H1 (cell line): ENCODE results near the gene CRTC3. TPM values are rescaled to one million over a fixed set of nuclear protein-coding genes. Genes with fewer than 3 reads are reported as not detected.

Experiments
- CTCF ChIA-PET: fragments of 300-600 bp; sonication (Branson Sonifier 250); formaldehyde crosslinking; loops from one replicate; lab custom pipeline; 2021; ENCODE audit not compliant: partially characterized antibody; lab: Charles Lee
- POLR2A ChIA-PET: fragments of 300-600 bp; sonication (Branson Sonifier 250); formaldehyde crosslinking; loops from one replicate; lab custom pipeline; 2021; ENCODE audit warnings: inconsistent platforms; ENCODE audit not compliant: partially characterized antibody; lab: Charles Lee
- DNase-seq, 2 experiments: peaks; one replicate each; pipeline versions ENCODE4 v3.0.0 to v3.0.0-alpha.2; 2010 to 2022; ENCODE audit warnings: low spot score in 2 of 2, low read depth in 1 of 2, mixed read lengths in 1 of 2
- FAIRE-seq: peaks from 2 replicates; lab custom pipeline; 2011; peaks lifted over from hg19 to GRCh38; lab: Jason Lieb, UNC
- H2AFZ ChIP-seq: 2 replicates; pipeline ENCODE4 v1.8.1; 2012; ENCODE audit warnings: low read length, inconsistent platforms
- H2AK5ac ChIP-seq: 2 replicates; pipeline ENCODE4 v1.6.1; 2013; ENCODE audit warnings: low read depth, low read length
- H2BK120ac ChIP-seq: replicated peaks from 2 replicates; pipeline ENCODE3; 2013; ENCODE audit warnings: low read depth, low read length, inconsistent platforms
- H2BK12ac ChIP-seq: 2 replicates; pipeline ENCODE4 v1.6.1; 2013; ENCODE audit warnings: low read depth, low read length
- H2BK15ac ChIP-seq: 2 replicates; pipeline ENCODE4 v1.6.1; 2013; ENCODE audit warnings: low read length
- H2BK20ac ChIP-seq: 2 replicates; pipeline ENCODE4 v1.6.1; 2013; ENCODE audit warnings: low read length
- H2BK5ac ChIP-seq: 2 replicates; pipeline ENCODE4 v1.6.1; 2013; ENCODE audit warnings: low read depth, low read length
- H3K14ac ChIP-seq: 2 replicates; pipeline ENCODE4 v1.6.1; 2013; ENCODE audit warnings: inconsistent platforms; ENCODE audit not compliant: insufficient read length
- H3K18ac ChIP-seq: 2 replicates; pipeline ENCODE4 v1.6.1; 2013; ENCODE audit warnings: low read length; ENCODE audit errors: extremely low read depth
- H3K23ac ChIP-seq: 2 replicates; pipeline ENCODE4 v1.6.1; 2013; ENCODE audit warnings: inconsistent platforms; ENCODE audit not compliant: insufficient read length
- H3K23me2 ChIP-seq: 2 replicates; pipeline ENCODE4 v1.6.1; 2013; ENCODE audit warnings: low read depth, low read length
- H3K27ac ChIP-seq: 2 replicates; pipeline ENCODE4 v1.6.1; 2011; ENCODE audit warnings: low read depth, low read length, inconsistent platforms
- H3K27me3 ChIP-seq, 4 experiments: replicated peaks in 1 of 4; 1 replicate in 1 of 4; 2 replicates in 3 of 4; pipeline versions ENCODE4 v1.6.1 to v1.8.1; 2011 to 2013; ENCODE audit warnings: low read length in 3 of 4, mild to moderate bottlenecking in 3 of 4, inconsistent platforms in 2 of 4, mixed read lengths in 2 of 4, moderate library complexity in 1 of 4; ENCODE audit not compliant: control insufficient read depth in 3 of 4, insufficient read depth in 3 of 4; ENCODE audit errors: extremely low read depth in 1 of 4
- H3K36me3 ChIP-seq, 4 experiments: 2 replicates each; pipeline versions ENCODE4 v1.6.1 to v1.8.1; 2011 to 2013; ENCODE audit warnings: mild to moderate bottlenecking in 4 of 4, low read length in 3 of 4, moderate library complexity in 2 of 4, control low read depth in 1 of 4, inconsistent platforms in 1 of 4; ENCODE audit not compliant: insufficient read depth in 4 of 4, control insufficient read depth in 2 of 4
- H3K4ac ChIP-seq: replicated peaks from 2 replicates; pipeline ENCODE3; 2013; ENCODE audit warnings: low read length, low read depth, mixed read lengths, inconsistent platforms; ENCODE audit not compliant: insufficient read length
- H3K4me1 ChIP-seq, 4 experiments: replicated peaks in 1 of 4; 1 replicate in 1 of 4; 2 replicates in 3 of 4; pipeline versions ENCODE4 v1.6.1 to v1.8.1; 2011 to 2013; ENCODE audit warnings: low read length in 3 of 4, inconsistent platforms in 2 of 4, mixed read lengths in 1 of 4; ENCODE audit not compliant: insufficient read depth in 4 of 4, control insufficient read depth in 3 of 4
- H3K4me2 ChIP-seq, 2 experiments: 2 replicates each; pipeline versions ENCODE4 v1.6.1 to v1.8.1; 2011 to 2013; ENCODE audit warnings: low read depth in 2 of 2, low read length in 2 of 2, control low read depth in 1 of 2, inconsistent platforms in 1 of 2, mild to moderate bottlenecking in 1 of 2; ENCODE audit not compliant: insufficient read depth in 1 of 2
- H3K4me3 ChIP-seq, 4 experiments: fragments of 200-600, 300-600 bp in 1 of 4; sonication (generic), shearing (Covaris generic), sonication (Bioruptor Twin) in 1 of 4; 2 replicates each; pipeline versions ENCODE4 v1.5.1 to v1.8.1; 2011 to 2016; ENCODE audit warnings: low read length in 4 of 4, low read depth in 3 of 4, control low read depth in 2 of 4, inconsistent platforms in 2 of 4, mild to moderate bottlenecking in 2 of 4, mixed read lengths in 1 of 4, moderate library complexity in 1 of 4; ENCODE audit not compliant: insufficient read depth in 2 of 4; ENCODE audit errors: extremely low read depth in 1 of 4
- H3K56ac ChIP-seq: replicated peaks from 2 replicates; pipeline ENCODE3; 2013; ENCODE audit warnings: low read depth, mild to moderate bottlenecking, mixed read lengths, low read length, inconsistent platforms; ENCODE audit not compliant: insufficient read length
- H3K79me1 ChIP-seq: 2 replicates; pipeline ENCODE4 v1.6.1; 2013; ENCODE audit warnings: low read depth, low read length, control low read depth
- H3K79me2 ChIP-seq, 2 experiments: 2 replicates each; pipeline versions ENCODE4 v1.6.1 to v1.8.1; 2012 to 2013; ENCODE audit warnings: low read length in 2 of 2, mild to moderate bottlenecking in 2 of 2, inconsistent platforms in 1 of 2; ENCODE audit not compliant: insufficient read depth in 2 of 2, control insufficient read depth in 1 of 2
- H3K9ac ChIP-seq, 4 experiments: replicated peaks in 1 of 4; 1 replicate in 1 of 4; 2 replicates in 3 of 4; pipeline versions ENCODE4 v1.6.1 to v1.8.1; 2011 to 2013; ENCODE audit warnings: low read depth in 3 of 4, low read length in 3 of 4, control low read depth in 2 of 4, mild to moderate bottlenecking in 2 of 4, moderate library complexity in 2 of 4, inconsistent platforms in 1 of 4; ENCODE audit errors: extremely low read depth in 1 of 4
- H3K9me3 ChIP-seq, 2 experiments: 2 replicates each; pipeline versions ENCODE4 v1.6.1 to v1.8.1; 2012 to 2013; ENCODE audit warnings: mild to moderate bottlenecking in 2 of 2, moderate library complexity in 2 of 2, control low read depth in 1 of 2, inconsistent platforms in 1 of 2, low read depth in 1 of 2, low read length in 1 of 2, mixed read lengths in 1 of 2; ENCODE audit not compliant: insufficient read depth in 2 of 2
- H4K20me1 ChIP-seq, 2 experiments: replicated peaks in 1 of 2; 2 replicates each; pipeline versions ENCODE3 to v1.8.1; 2011 to 2013; ENCODE audit warnings: inconsistent platforms in 2 of 2, low read length in 2 of 2, mild to moderate bottlenecking in 1 of 2; ENCODE audit not compliant: insufficient read depth in 2 of 2, control insufficient read depth in 1 of 2
- H4K5ac ChIP-seq: 2 replicates; pipeline ENCODE4 v1.6.1; 2013; ENCODE audit warnings: low read length, low read depth, mixed read lengths, inconsistent platforms; ENCODE audit not compliant: insufficient read length
- H4K8ac ChIP-seq: 2 replicates; pipeline ENCODE4 v1.8.0; 2013; ENCODE audit warnings: mild to moderate bottlenecking, moderate library complexity, low read length, inconsistent platforms; ENCODE audit not compliant: insufficient read depth; ENCODE audit errors: extremely low read depth
- H4K91ac ChIP-seq: replicated peaks from 2 replicates; pipeline ENCODE3; 2013; ENCODE audit warnings: low read length, mixed read lengths, inconsistent platforms; ENCODE audit not compliant: insufficient read length
- BACH1 ChIP-seq: IDR thresholded peaks from 2 replicates; pipeline ENCODE4 v1.6.1; 2012; ENCODE audit warnings: low read length, improper control_type of control experiment
- CBX5 ChIP-seq: fragments of 300-800, 300-1000 bp; sonication (generic); IDR thresholded peaks from 2 replicates; pipeline ENCODE4 v1.7.1; 2016; ENCODE audit warnings: antibody characterized with exemption, low read length, low read depth
- CBX8 ChIP-seq: fragments of 300-800, 300-1000 bp; sonication (generic); IDR thresholded peaks from 2 replicates; pipeline ENCODE4 v1.7.1; 2016; ENCODE audit warnings: low read depth, low read length, borderline replicate concordance
- CTBP2 ChIP-seq: IDR thresholded peaks from 2 replicates; pipeline ENCODE4 v1.7.0; 2011; ENCODE audit warnings: borderline replicate concordance, mild to moderate bottlenecking, moderate library complexity, mixed read lengths, low read length; ENCODE audit not compliant: insufficient read depth, insufficient read length
- EP300 ChIP-seq, 2 experiments: IDR thresholded peaks; 1 replicate in 1 of 2; 2 replicates in 1 of 2; pipeline ENCODE4 v1.6.1; 2011 to 2012; ENCODE audit warnings: low read depth in 2 of 2, low read length in 2 of 2, mild to moderate bottlenecking in 2 of 2, borderline replicate concordance in 1 of 2, inconsistent platforms in 1 of 2, moderate library complexity in 1 of 2
- GABPA ChIP-seq: IDR thresholded peaks from 2 replicates; pipeline ENCODE4 v1.6.1; 2011; ENCODE audit warnings: mild to moderate bottlenecking, low read length, moderate library complexity, borderline replicate concordance; ENCODE audit not compliant: insufficient read depth
- HDAC2 ChIP-seq, 2 experiments: fragments of 300-600 bp in 1 of 2; sonication (generic) in 1 of 2; IDR thresholded peaks; 2 replicates each; pipeline ENCODE4 v1.6.1; 2011 to 2012; ENCODE audit warnings: low read depth in 2 of 2, low read length in 2 of 2, mild to moderate bottlenecking in 2 of 2, moderate library complexity in 2 of 2, borderline replicate concordance in 1 of 2, inconsistent platforms in 1 of 2
- ZNF274 ChIP-seq: IDR thresholded peaks from 2 replicates; pipeline ENCODE4 v1.7.0; 2012; ENCODE audit warnings: low read length, borderline replicate concordance; ENCODE audit errors: extremely low read depth
- WGBS, 2 experiments: shearing (Covaris generic) in 1 of 2; methylation state at CpG; one replicate each; pipeline versions ENCODE4 v1.1.6 to v1.1.7; 2013 to 2015; ENCODE audit warnings: low lambda C conversion rate in 2 of 2, mixed read lengths in 2 of 2, inconsistent platforms in 1 of 2, low coverage in 1 of 2, missing lambda C conversion rate in 1 of 2; ENCODE audit not compliant: insufficient replicate concordance in 2 of 2, insufficient coverage in 1 of 2, insufficient read length in 1 of 2; ENCODE audit errors: extremely low coverage in 1 of 2, missing lambda C conversion rate in 1 of 2; 5-methylcytosine and 5-hydroxymethylcytosine counted together
- polyA plus RNA-seq, 7 experiments: library from polyadenylated mRNA; depleted of rRNA in 3 of 7; stranded (reverse) in 5 of 7; unstranded in 2 of 7; fragments of >200 nt in 5 of 7; fragments of 200-250 nt in 2 of 7; gene quantifications; 1 replicate in 5 of 7; 2 replicates in 1 of 7; 4 replicates in 1 of 7; pipeline versions ENCODE4 v1.2.1 to v1.2.3, GENCODE V29; 2011 to 2013; ENCODE audit warnings: missing spikeins in 2 of 7, mixed read lengths in 2 of 7
- total RNA-seq: library from RNA; stranded (reverse); fragmentation: NEBNext Ultra II Directional; extraction: Animal tissue kit (Norgen Biotek cat#: 25700); gene quantifications from 2 replicates; pipeline ENCODE4 v1.2.1, GENCODE V29; 2021
- TF ChIP-seq, protein P1 (sequence below): IDR thresholded peaks from 2 replicates; pipeline ENCODE4 v1.6.1; 2011; ENCODE audit warnings: low read depth, mild to moderate bottlenecking, low read length; ENCODE audit not compliant: insufficient read depth

Gene CRTC3
- total and polyA plus RNA-seq, 2 of the 8 experiments (the other 6 are each of a cell fraction or from before 2014, with no cell fraction given): 5.0 to 5.3 TPM

DNA sequence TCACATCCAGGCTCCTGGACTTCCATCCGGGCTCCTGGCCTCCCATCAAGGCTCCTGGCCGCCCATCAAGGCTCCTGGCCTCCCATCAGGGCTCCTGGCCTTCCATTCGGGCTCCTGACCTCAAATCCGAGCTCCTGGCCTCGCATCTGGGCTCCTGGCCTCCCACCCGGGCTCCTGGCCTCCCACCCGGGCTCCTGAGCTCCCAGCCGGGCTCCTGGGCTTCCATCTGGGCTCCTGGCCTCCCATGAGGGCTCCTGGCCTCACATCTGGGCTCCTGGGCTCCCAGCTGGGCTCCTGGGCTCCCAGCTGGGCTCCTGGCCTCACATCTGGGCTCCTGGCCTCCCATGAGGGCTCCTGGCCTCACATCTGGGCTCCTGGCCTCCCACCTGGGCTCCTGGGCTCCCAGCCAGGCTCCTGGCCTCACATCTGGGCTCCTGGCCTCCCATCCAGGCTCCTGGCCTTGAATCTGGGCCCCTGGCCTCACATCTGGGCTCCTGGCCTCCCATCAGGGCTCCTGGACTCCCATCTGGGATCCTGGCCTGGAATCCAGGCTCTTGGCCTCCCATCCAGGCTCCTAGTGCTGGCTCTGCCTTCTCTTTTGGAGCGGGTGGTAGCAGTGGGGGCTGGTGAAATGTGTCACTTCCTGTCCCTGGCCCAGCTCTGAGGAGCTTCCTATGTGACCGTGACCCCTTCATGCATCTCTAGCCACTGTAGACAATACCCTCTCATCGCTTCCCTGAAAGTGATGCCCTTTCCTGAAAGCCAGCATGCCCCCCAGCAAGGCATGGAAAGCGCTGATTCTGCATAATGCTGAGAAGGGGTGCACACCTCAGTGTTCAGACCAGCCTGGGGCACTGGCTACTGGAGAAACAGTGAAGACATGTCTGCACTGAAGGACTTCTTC, 124.8 kb downstream of the CRTC3 start:
- Histone ChIP-seq H2BK120ac (no peak overlapping the region), H2BK5ac (no peak overlapping the region), H3K27me3 (no peaks in the 10 kb centered on the region; a peak in 2 of 7 replicates), H3K4me2 (no peak overlapping the region), H3K56ac (no peak overlapping the region), H3K18ac (no peak overlapping the region), H3K14ac (no peak overlapping the region), H3K4ac (no peak overlapping the region), H3K27ac (no peak overlapping the region), H3K9ac (no peak overlapping the region), H2BK20ac (no peak overlapping the region), H3K4me1 (no peaks in the 10 kb centered on the region), H4K91ac (no peak overlapping the region), H2AFZ (no peak overlapping the region), H4K5ac (no peak overlapping the region), H3K23ac (no peak overlapping the region), H2AK5ac (no peak overlapping the region), H3K23me2 (no peaks in the 10 kb centered on the region), H3K79me1 (no peaks in the 10 kb centered on the region), H3K9me3 (no peaks in the 10 kb centered on the region), H3K4me3 (no peak overlapping the region), H3K79me2 (no peaks in the 10 kb centered on the region), H4K8ac (no peak overlapping the region; the same call in 1 of the 2 replicates), H2BK15ac (no peak overlapping the region), H2BK12ac (no peak overlapping the region), H3K36me3 (no peaks in the 10 kb centered on the region), H4K20me1 (no peaks in the 10 kb centered on the region)
- no peak for DNase-seq
- ChIA-PET POLR2A (interaction anchor here (1.1 kb wide), 1 partner anchor 9 kb away, joined by 3 read pairs; no protein-coding TSS in a partner anchor), CTCF (interaction anchor here (0.6 to 4.0 kb wide), 12 partner anchors 10 to 235 kb away, joined by 3 to 14 read pairs (median 3); no protein-coding TSS in a partner anchor)
- no peak for TF ChIP-seq CBX8
- TF ChIP-seq, protein P1, sequence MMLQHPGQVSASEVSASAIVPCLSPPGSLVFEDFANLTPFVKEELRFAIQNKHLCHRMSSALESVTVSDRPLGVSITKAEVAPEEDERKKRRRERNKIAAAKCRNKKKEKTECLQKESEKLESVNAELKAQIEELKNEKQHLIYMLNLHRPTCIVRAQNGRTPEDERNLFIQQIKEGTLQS: no peak
- no peak for TF ChIP-seq ZNF274
- TF ChIP-seq EP300 (IDR thresholded peaks at IDR 0.05; ENCODE audit: borderline replicate concordance in 1 of 2, low read depth in 2 of 2, low read length in 2 of 2): no peak
- TF ChIP-seq CTBP2: no peak
- TF ChIP-seq GABPA: no peak
- TF ChIP-seq BACH1: no peak
- TF ChIP-seq HDAC2 (IDR thresholded peaks at IDR 0.05; ENCODE audit: borderline replicate concordance in 1 of 2, low read depth in 2 of 2, low read length in 2 of 2): no peak
- TF ChIP-seq CBX5: no peak
- FAIRE-seq: no peak
- WGBS, 2 experiments: 89% methylated on average over 9 of the region's 12 CpGs; no CpG with 5 or more reads in 1 of the 2 experiments
